IPS-NIHi7 (cell line): ENCODE data around the gene MR1.
A peak's percentile ranks its signal among the peaks of the same experiment; 100 is the strongest.

Experiments used
- DNase-seq: peaks from one replicate; pipeline ENCODE4 v3.0.0; 2012; ENCODE audit warnings: mixed read lengths; ENCODE audit errors: extremely low spot score

Gene MR1

GRCh38 chr1:181033799-181034451, at the start of gene MR1:
Gene MR1 (plus strand): TSS chr1:181033983. CDS start chr1:181034008, 25 bp downstream.
- peak; percentile 49 for DNase-seq

GRCh38 chr1:180988253-180988752, 45.5 kb upstream of the MR1 start:
- no peak for DNase-seq

GRCh38 chr1:180994262-180994661, 39.5 kb upstream of the MR1 start:
- DNase-seq: no peak

GRCh38 chr1:180997843-180998504, 35.8 kb upstream of the MR1 start:
- DNase-seq: no peak

GRCh38 chr1:181001091-181001780, 32.5 kb upstream of the MR1 start:
- DNase-seq: no peak

GRCh38 chr1:181002582-181003172, 31.1 kb upstream of the MR1 start:
- no peak for DNase-seq

GRCh38 chr1:181010789-181011188, 23.0 kb upstream of the MR1 start:
- DNase-seq: no peak

GRCh38 chr1:181011301-181012202, 22.2 kb upstream of the MR1 start:
- no peak for DNase-seq

- no peak for DNase-seq
These were observed 21.5 kb upstream of the MR1 start for GRCh38 chr1:181012203-181012745.

GRCh38 chr1:181013144-181013543, 20.6 kb upstream of the MR1 start:
- no peak for DNase-seq

GRCh38 chr1:181014477-181015250, 19.1 kb upstream of the MR1 start:
- no peak for DNase-seq

- no peak for DNase-seq
These were observed 18.6 kb upstream of the MR1 start for GRCh38 chr1:181015251-181015615.

GRCh38 chr1:181016563-181016962, 17.2 kb upstream of the MR1 start:
- DNase-seq: no peak

- no peak for DNase-seq
These were observed 14.7 kb upstream of the MR1 start for GRCh38 chr1:181018901-181019681.

GRCh38 chr1:181021159-181021558, 12.6 kb upstream of the MR1 start:
- DNase-seq: no peak

- DNase-seq: peak; percentile 62
These were observed 11.9 kb upstream of the MR1 start for GRCh38 chr1:181021811-181022434.

- no peak for DNase-seq
These were observed 10.3 kb upstream of the MR1 start for GRCh38 chr1:181023265-181024057.

GRCh38 chr1:181028196-181028595, 5.6 kb upstream of the MR1 start:
- DNase-seq: no peak
